HepG2 (cell line): ENCODE data around the gene NAT10. TPM values are rescaled to one million over a fixed set of nuclear protein-coding genes. Genes with fewer than 3 reads are reported as not detected.

ENCODE experiments used
- AKNA ChIP-seq: sonication (generic); formaldehyde crosslinking; IDR thresholded peaks from 2 replicates; pipeline ENCODE4 v1.4.0; 2020; ENCODE audit warnings: missing genetic modification reagents, borderline replicate concordance
- ATF7 ChIP-seq, 2 experiments: fragments of 450-650 bp in 1 of 2; sonication (generic) in 1 of 2; formaldehyde crosslinking in 1 of 2; IDR thresholded peaks; 2 replicates each; pipeline versions ENCODE4 v1.4.0 to v1.6.1; 2016 to 2020; ENCODE audit warnings: antibody characterized with exemption in 1 of 2, mild to moderate bottlenecking in 1 of 2, missing genetic modification reagents in 1 of 2
- DDIT3 ChIP-seq: sonication (generic); formaldehyde crosslinking; IDR thresholded peaks from 2 replicates; pipeline ENCODE4 v1.4.0; 2020; ENCODE audit warnings: mild to moderate bottlenecking, missing genetic modification reagents
- NCOA2 ChIP-seq: sonication (generic); formaldehyde crosslinking; IDR thresholded peaks from 2 replicates; pipeline ENCODE4 v1.8.0; 2022; ENCODE audit warnings: inconsistent platforms
- PHF8 ChIP-seq: sonication (generic); formaldehyde crosslinking; IDR thresholded peaks from 2 replicates; pipeline ENCODE4 v1.5.0; 2020; ENCODE audit warnings: missing genetic modification reagents
- PPARG ChIP-seq: conservative IDR thresholded peaks from 2 replicates; pipeline ENCODE4 v1.6.1; 2016; ENCODE audit warnings: missing biosample characterization, missing genetic modification reagents
- SPEN ChIP-seq: sonication (generic); formaldehyde crosslinking; IDR thresholded peaks from 2 replicates; pipeline ENCODE4 v1.5.1; 2020; ENCODE audit warnings: low read depth, mild to moderate bottlenecking, missing genetic modification reagents
- TAF1 ChIP-seq: sonication (generic); formaldehyde crosslinking; IDR thresholded peaks from 2 replicates; pipeline ENCODE4 v1.4.0; 2020; ENCODE audit warnings: missing genetic modification reagents
- TEAD2 ChIP-seq: sonication (generic); formaldehyde crosslinking; IDR thresholded peaks from 2 replicates; pipeline ENCODE4 v1.9.0; 2021; ENCODE audit warnings: missing genetic modification reagents
- THAP8 ChIP-seq: sonication (generic); formaldehyde crosslinking; IDR thresholded peaks from 2 replicates; pipeline ENCODE4 v1.5.1; 2020; ENCODE audit warnings: missing genetic modification reagents, mild to moderate bottlenecking, borderline replicate concordance
- TP53 ChIP-seq: sonication (generic); formaldehyde crosslinking; conservative IDR thresholded peaks from 2 replicates; pipeline ENCODE4 v1.4.0; 2020; ENCODE audit warnings: missing genetic modification reagents
- U2AF2 ChIP-seq: fragments of 200-400 bp; formaldehyde crosslinking; IDR thresholded peaks from 2 replicates; pipeline ENCODE4 v1.6.1; 2017; ENCODE audit warnings: low read depth, mild to moderate bottlenecking, low read length
- ZBTB34 ChIP-seq: sonication (generic); formaldehyde crosslinking; IDR thresholded peaks from 2 replicates; pipeline ENCODE4 v1.8.0; 2022; ENCODE audit warnings: mild to moderate bottlenecking, missing genetic modification reagents
- ZMAT5 ChIP-seq: sonication (generic); formaldehyde crosslinking; IDR thresholded peaks from 2 replicates; pipeline ENCODE4 v1.5.0; 2020; ENCODE audit warnings: mild to moderate bottlenecking, low read depth, missing genetic modification reagents, borderline replicate concordance
- ZNF331 ChIP-seq: sonication (generic); formaldehyde crosslinking; IDR thresholded peaks from 2 replicates; pipeline ENCODE4 v1.4.0; 2020; ENCODE audit warnings: missing genetic modification reagents
- ZNF567 ChIP-seq: sonication (generic); formaldehyde crosslinking; IDR thresholded peaks from 2 replicates; pipeline ENCODE4 v1.8.1; 2023; ENCODE audit warnings: mild to moderate bottlenecking, missing genetic modification reagents, borderline replicate concordance
- ZNF660 ChIP-seq: sonication (generic); formaldehyde crosslinking; IDR thresholded peaks from 2 replicates; pipeline ENCODE4 v1.5.1; 2020; ENCODE audit warnings: mild to moderate bottlenecking, low read depth, missing genetic modification reagents, borderline replicate concordance
- ZNF674 ChIP-seq: sonication (generic); formaldehyde crosslinking; IDR thresholded peaks from 2 replicates; pipeline ENCODE4 v1.5.0; 2020; ENCODE audit warnings: low read depth, mild to moderate bottlenecking, missing genetic modification reagents
- ZNF761 ChIP-seq: sonication (generic); formaldehyde crosslinking; conservative IDR thresholded peaks from 2 replicates; pipeline ENCODE4 v1.4.0; 2020; ENCODE audit warnings: mild to moderate bottlenecking, missing genetic modification reagents
- ZNF788 ChIP-seq: sonication (generic); formaldehyde crosslinking; IDR thresholded peaks from 2 replicates; pipeline ENCODE4 v1.5.0; 2020; ENCODE audit warnings: mild to moderate bottlenecking, missing genetic modification reagents, borderline replicate concordance
- ZNF792 ChIP-seq: IDR thresholded peaks from 2 replicates; pipeline ENCODE4 v1.6.1; 2016
- polyA plus RNA-seq, 8 experiments: library from polyadenylated mRNA; depleted of rRNA in 3 of 8; stranded (reverse) in 7 of 8; unstranded in 1 of 8; fragments of >200 nt; fragmentation: Illumina TruSeq in 4 of 8; extraction: Trizol in 4 of 8; gene quantifications; 2 replicates each; pipeline versions ENCODE4 v1.2.1 to v1.2.3, GENCODE V29; 2011 to 2016; ENCODE audit warnings: low read depth in 4 of 8, missing spikeins in 1 of 8, mixed read lengths in 1 of 8; ENCODE audit not compliant: insufficient read depth in 1 of 8
- total RNA-seq, 5 experiments: library from RNA; depleted of rRNA; stranded (reverse); fragments of >200 nt; fragmentation: Illumina TruSeq; extraction: Trizol; gene quantifications; 2 replicates each; pipeline ENCODE4 v1.2.3, GENCODE V29; 2016; ENCODE audit warnings: low read depth in 1 of 5

Gene NAT10
- total and polyA plus RNA-seq, 2 of the 13 experiments (the other 11 are each of a cell fraction or from before 2014, with no cell fraction given) = 33.9 to 51.9 TPM

- 0 out of 2 replicates have a peak, but pooled peaks have one; percentile 17 for TF ChIP-seq AKNA (CRISPR knock-in tag)
- TF ChIP-seq TEAD2 (CRISPR knock-in tag) = peak; percentile 59; the same call in 1 of the 2 replicates
- peak; percentile 86 for TF ChIP-seq ZNF331
- TF ChIP-seq ZMAT5 (CRISPR knock-in tag) = 0 out of 2 replicates have a peak, but pooled peaks have one; percentile 79
- TF ChIP-seq DDIT3 (CRISPR knock-in tag) = no peak
- TF ChIP-seq ATF7 (IDR thresholded peaks at IDR 0.05) = peak; percentile 92
- peak; percentile 87 for TF ChIP-seq ATF7 (CRISPR knock-in tag; IDR thresholded peaks at IDR 0.05)
- TF ChIP-seq ZNF761 (CRISPR knock-in tag) = peak; percentile 91
- 0 out of 2 replicates have a peak, but pooled peaks have one; percentile 51 for TF ChIP-seq ZNF567 (CRISPR knock-in tag)
- TF ChIP-seq PHF8 (CRISPR knock-in tag) = peak; percentile 93
- TF ChIP-seq PPARG = peak; percentile 56; the same call in 1 of the 2 replicates
- peak; percentile 87 for TF ChIP-seq ZNF792 (CRISPR knock-in tag)
- TF ChIP-seq ZNF674 (CRISPR knock-in tag) = 0 out of 2 replicates have a peak, but pooled peaks have one; percentile 29
- TF ChIP-seq TAF1 (CRISPR knock-in tag) = peak; percentile 89
- TF ChIP-seq THAP8 = no peak; the same call in 1 of the 2 replicates
- peak; percentile 50; the same call in 1 of the 2 replicates for TF ChIP-seq NCOA2 (CRISPR knock-in tag)
- TF ChIP-seq ZNF788 (CRISPR knock-in tag) = peak; percentile 90
- TF ChIP-seq ZBTB34 = no peak
- TF ChIP-seq TP53 (CRISPR knock-in tag) = peak; percentile 53; the same call in 1 of the 2 replicates
- no peak for TF ChIP-seq ZNF660 (CRISPR knock-in tag)
- TF ChIP-seq U2AF2 = no peak
- TF ChIP-seq SPEN (CRISPR knock-in tag) = peak; percentile 99
These were observed at the start of gene NAT10 (continued) for GRCh38 chr11:34105079-34105956.
